ENCODE results near the gene LRFN2. TPM values are rescaled to one million over a fixed set of nuclear protein-coding genes. Genes with fewer than 3 reads are reported as not detected.

The LRFN2 gene
- total RNA-seq, 2 donors from 2014 or later, result not detected

- no peak for ATAC-seq (ENCODE audit: insufficient number of reproducible peaks, low FRiP score, low read depth)
- TF ChIP-seq, protein P1, sequence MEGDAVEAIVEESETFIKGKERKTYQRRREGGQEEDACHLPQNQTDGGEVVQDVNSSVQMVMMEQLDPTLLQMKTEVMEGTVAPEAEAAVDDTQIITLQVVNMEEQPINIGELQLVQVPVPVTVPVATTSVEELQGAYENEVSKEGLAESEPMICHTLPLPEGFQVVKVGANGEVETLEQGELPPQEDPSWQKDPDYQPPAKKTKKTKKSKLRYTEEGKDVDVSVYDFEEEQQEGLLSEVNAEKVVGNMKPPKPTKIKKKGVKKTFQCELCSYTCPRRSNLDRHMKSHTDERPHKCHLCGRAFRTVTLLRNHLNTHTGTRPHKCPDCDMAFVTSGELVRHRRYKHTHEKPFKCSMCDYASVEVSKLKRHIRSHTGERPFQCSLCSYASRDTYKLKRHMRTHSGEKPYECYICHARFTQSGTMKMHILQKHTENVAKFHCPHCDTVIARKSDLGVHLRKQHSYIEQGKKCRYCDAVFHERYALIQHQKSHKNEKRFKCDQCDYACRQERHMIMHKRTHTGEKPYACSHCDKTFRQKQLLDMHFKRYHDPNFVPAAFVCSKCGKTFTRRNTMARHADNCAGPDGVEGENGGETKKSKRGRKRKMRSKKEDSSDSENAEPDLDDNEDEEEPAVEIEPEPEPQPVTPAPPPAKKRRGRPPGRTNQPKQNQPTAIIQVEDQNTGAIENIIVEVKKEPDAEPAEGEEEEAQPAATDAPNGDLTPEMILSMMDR (IDR thresholded peaks at IDR 0.05), result no peak
- Histone ChIP-seq H3K27ac (no peak overlapping the region), H3K36me3 (no peaks in the 10 kb centered on the region), H3K9me3 (no peaks in the 10 kb centered on the region), H3K4me1 (ENCODE audit: control insufficient read depth in 1 of 2, low read depth in 2 of 2) (no peaks in the 10 kb centered on the region), H3K4me3 (no peak overlapping the region), H3K27me3 (replicated peaks; ENCODE audit: insufficient read depth) (no peaks in the 10 kb centered on the region)
- DNase-seq (ENCODE audit: low spot score), result no peak
Observed at GRCh38 chr6:40577672-40578071, 9.5 kb downstream of the LRFN2 start.

GRCh38 chr6:40573221-40573620, 13.9 kb downstream of the LRFN2 start:
- DNase-seq (ENCODE audit: low spot score), result no peak
- TF ChIP-seq, protein P1 (IDR thresholded peaks at IDR 0.05), result no peak
- H3K4me1 ChIP-seq (ENCODE audit: control insufficient read depth in 1 of 2, low read depth in 2 of 2), result no peaks in the 10 kb centered on the region
- H3K27me3 ChIP-seq (replicated peaks; ENCODE audit: insufficient read depth), result no peaks in the 10 kb centered on the region
- H3K27ac ChIP-seq, result no peak overlapping the region
- no peak overlapping the region for H3K4me3 ChIP-seq
- no peaks in the 10 kb centered on the region for H3K9me3 ChIP-seq
- ATAC-seq (ENCODE audit: insufficient number of reproducible peaks, low FRiP score, low read depth), result no peak
- H3K36me3 ChIP-seq, result no peaks in the 10 kb centered on the region

DNA sequence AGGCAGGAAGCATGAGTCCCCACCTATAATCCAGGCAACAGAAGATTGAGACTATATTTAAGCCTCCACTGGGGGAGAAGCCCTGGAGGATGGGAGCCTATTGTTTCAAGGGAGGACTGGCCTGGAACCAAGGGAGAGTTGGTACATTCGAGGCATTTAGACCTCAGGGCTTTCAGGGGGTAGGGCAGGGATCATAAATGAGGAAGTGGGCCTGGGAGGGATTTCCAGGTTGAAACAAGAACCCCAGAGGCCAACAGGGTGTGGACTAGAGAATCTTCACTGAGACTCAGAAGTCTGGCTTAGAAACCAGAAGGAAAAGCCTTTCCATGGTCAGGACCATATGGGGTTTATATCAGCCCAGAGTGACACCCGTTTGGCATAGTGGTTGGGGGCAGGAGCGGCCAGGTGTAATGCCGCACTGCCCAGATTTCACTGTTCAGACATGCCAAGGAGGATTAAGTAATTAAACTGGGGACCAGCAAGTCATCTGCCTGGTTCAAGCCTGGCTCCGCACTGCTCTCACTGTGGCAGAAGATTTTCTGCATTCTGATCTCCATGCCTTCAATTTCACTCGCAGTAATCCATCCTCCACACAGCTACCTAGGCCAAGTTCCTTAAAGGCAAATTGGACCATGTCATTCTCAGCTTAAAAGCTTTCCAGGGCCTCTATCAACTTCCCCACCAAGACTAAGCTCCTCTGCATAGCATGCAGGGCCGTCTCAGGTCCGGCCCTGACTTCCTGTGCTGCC, 17.8 kb downstream of the LRFN2 start:
- no peak overlapping the region for H3K27ac ChIP-seq

GRCh38 chr6:40568062-40568708, 19.0 kb downstream of the LRFN2 start:
- no peaks in the 10 kb centered on the region for H3K4me1 ChIP-seq (ENCODE audit: control insufficient read depth in 1 of 2, low read depth in 2 of 2)
- TF ChIP-seq, protein P1 (IDR thresholded peaks at IDR 0.05), result no peak
- no peak overlapping the region for H3K27ac ChIP-seq
- no peaks in the 10 kb centered on the region for H3K9me3 ChIP-seq
- ATAC-seq (ENCODE audit: insufficient number of reproducible peaks, low FRiP score, low read depth) (no peak), DNase-seq (ENCODE audit: low spot score) (no peak)
- no peak overlapping the region for H3K4me3 ChIP-seq
- H3K27me3 ChIP-seq (replicated peaks; ENCODE audit: insufficient read depth), result no peaks in the 10 kb centered on the region
- H3K36me3 ChIP-seq, result no peaks in the 10 kb centered on the region

More for the DNA sequence above, 17.8 kb downstream of the LRFN2 start:
- H3K9me3 ChIP-seq, result no peaks in the 10 kb centered on the region
- H3K27me3 ChIP-seq (replicated peaks; ENCODE audit: insufficient read depth), result no peaks in the 10 kb centered on the region
- ATAC-seq (ENCODE audit: insufficient number of reproducible peaks, low FRiP score, low read depth), result no peak
- no peak for DNase-seq (ENCODE audit: low spot score)
- no peak overlapping the region for H3K4me3 ChIP-seq
- no peaks in the 10 kb centered on the region for H3K36me3 ChIP-seq
- no peaks in the 10 kb centered on the region for H3K4me1 ChIP-seq (ENCODE audit: control insufficient read depth in 1 of 2, low read depth in 2 of 2)
- TF ChIP-seq, protein P1 (IDR thresholded peaks at IDR 0.05), result no peak

DNA sequence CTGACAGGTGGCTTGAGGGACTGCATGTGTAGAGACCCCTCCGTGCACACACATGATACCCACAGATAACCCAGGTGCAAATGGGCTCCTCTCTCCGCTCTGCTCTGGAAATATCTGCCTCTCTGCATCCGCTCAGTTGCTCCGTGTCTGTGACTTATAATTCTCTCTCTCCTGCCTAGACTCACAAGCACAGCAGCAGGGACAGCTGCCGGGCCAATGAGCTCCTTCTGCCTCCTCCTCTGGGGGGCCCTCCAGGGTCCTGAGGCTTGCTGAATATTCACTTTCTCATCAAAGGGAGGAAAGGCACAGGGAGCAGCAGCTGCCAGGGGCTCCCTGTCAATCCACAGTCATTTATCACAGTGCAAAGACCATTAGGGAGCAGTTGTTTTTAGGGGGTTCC, 24.1 kb downstream of the LRFN2 start:
- Histone ChIP-seq H3K4me3 (no peak overlapping the region), H3K27ac (no peak overlapping the region), H3K9me3 (no peaks in the 10 kb centered on the region), H3K4me1 (ENCODE audit: control insufficient read depth in 1 of 2, low read depth in 2 of 2) (no peaks in the 10 kb centered on the region), H3K27me3 (replicated peaks; ENCODE audit: insufficient read depth) (no peaks in the 10 kb centered on the region), H3K36me3 (no peaks in the 10 kb centered on the region)
- TF ChIP-seq, protein P1 (IDR thresholded peaks at IDR 0.05), result no peak
- DNase-seq (ENCODE audit: low spot score) (no peak), ATAC-seq (ENCODE audit: insufficient number of reproducible peaks, low FRiP score, low read depth) (no peak)

Measured in thoracic aorta (tissue), 2 donors.